Central memory CD4-positive, alpha-beta T cell (primary cell): Measurements from ENCODE around the gene RC3H1.
"Not testable (repeated sequence)": the region's sequence is repeated elsewhere in the genome, so short reads cannot be mapped to it uniquely, and the experiment has no call there.

ENCODE experiments used
- DNase-seq: peaks from one replicate; pipeline ENCODE4 v3.0.0; 2022

Gene RC3H1

GRCh38 chr1:173946380-173946921, 75.7 kb downstream of the RC3H1 start:
- DNase-seq = no peak

- DNase-seq = no peak
These were observed 85.1 kb downstream of the RC3H1 start for GRCh38 chr1:173937062-173937461.

- no peak for DNase-seq
These were observed 87.7 kb downstream of the RC3H1 start for GRCh38 chr1:173934440-173934839.

DNA sequence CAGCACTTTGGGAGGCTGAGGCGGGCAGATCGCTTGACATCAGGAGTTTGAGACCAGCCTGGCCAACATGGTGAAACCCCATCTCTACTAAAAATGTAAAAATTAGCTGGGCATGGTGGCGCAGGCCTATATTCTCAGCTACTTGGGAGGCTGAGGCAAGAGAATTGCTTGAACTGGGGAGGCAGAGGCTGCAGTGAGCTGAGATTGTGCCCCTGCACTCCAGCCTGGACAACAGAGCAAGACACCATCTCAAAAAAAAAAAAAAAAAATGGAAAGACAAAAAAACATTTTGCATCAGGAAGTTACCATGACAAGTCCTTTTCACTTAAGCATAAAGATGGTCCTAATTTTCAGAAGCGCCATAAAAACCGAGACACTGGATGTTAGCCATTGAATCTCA, 91.6 kb downstream of the RC3H1 start:
- DNase-seq = not testable (repeated sequence)

- DNase-seq = no peak
These were observed 96.6 kb downstream of the RC3H1 start for GRCh38 chr1:173925306-173926242.

DNA sequence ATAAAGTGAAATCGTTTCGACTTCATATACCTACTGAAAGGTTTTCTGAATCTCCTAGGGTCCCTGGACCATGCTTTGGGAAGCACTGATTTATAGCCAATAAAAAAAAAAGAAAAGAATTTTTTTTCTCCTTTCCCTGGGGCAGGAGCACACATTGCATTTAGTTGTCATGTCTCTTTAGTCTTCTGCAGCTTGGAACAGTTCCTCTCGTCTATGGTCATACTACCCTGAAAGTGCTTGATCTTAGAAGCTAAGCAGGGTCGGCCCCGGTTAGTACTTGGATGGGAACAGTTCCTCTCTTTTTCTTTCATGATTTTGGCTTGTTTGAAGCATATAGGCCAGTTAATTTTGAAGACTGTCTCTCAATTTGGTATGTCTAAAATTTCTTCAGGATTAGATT, 101.3 kb downstream of the RC3H1 start:
- DNase-seq = no peak

DNA sequence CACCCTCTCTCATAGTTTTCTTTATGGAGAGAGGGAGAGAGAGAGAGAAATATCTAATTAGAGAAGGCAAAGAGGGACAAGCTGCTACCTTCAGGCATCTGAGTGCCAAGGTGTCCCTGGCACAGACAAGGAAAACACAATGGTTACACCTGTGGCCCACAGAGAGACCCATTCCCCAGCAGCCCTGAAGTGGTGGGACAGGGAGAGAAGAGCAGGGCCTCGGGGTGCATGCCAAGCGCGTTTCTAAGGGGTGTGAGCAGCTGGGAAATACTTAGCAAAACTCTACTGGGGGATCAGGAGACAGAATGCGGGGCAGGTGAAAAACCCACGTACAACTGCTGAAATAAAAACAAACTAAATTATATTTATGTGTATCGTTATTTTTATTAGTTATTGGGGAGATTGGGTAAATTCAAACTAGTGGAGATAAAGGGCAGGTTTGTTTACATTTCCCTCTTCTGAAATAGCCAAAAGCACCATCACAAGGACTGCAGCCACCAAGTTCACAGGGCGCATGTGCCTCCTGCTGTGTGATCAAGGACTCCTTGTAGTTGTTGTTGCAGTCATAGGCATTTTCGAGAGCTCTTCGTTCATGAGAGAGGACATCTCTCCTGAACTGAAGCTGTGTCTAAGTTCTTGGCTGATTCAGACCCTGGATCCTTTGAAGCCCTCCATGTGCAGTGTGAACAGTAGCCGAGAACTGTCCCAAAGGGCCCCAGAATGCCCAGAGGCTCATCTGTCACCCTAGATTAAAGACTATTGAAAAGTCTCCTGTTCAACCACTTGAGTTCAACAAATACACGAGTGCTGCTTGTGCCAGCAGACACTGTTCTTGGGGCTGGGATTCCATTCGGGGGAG, 104.3 kb downstream of the RC3H1 start:
- DNase-seq = no peak

- no peak for DNase-seq
These were observed 105.0 kb downstream of the RC3H1 start, which contains the start of gene SERPINC1 for GRCh38 chr1:173917149-173917548. Gene SERPINC1 (minus strand): TSS chr1:173917327. CDS start chr1:173917259, 68 bp downstream.

DNA sequence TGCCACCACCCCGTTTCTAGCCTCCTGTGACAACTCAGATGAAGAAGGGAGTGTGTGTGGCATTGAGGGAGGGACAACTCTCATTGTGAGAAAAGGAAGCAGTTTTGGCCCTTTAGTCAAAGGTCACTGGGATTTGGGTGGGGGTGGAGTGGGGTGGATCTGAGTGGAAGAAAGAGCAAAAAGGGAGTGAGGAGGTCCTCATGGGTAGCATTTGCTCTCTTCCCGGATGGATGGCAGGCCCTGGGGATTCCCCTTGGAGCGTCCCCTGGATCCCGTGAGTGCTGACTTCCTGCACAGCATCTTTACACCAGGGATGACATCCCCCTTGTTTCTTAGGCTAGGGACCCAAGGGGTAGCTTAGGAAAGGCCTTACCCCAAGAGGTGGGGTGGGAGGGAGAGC, 105.5 kb downstream of the RC3H1 start:
- DNase-seq = no peak

DNA sequence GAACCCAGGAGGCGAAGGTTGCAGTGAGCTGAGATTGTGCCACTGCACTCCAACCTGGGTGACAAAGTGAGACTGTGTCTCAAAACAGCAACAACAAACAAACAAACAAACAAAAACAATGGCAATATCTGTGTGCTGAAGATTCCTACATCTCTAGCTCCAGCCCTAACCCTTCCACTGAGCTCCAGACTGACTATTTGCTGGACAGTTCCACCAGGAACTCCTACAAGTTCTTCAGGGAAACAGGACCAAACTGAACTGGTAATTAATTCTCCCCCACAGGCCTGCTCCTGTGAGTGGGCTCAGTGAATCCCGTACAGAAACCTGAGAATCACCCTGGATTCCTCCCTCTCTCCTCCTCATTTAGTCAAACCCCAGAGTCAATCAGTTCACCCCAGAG, 106.6 kb downstream of the RC3H1 start:
- DNase-seq = no peak

GRCh38 chr1:173914366-173914871, 107.7 kb downstream of the RC3H1 start:
- DNase-seq = no peak

DNA sequence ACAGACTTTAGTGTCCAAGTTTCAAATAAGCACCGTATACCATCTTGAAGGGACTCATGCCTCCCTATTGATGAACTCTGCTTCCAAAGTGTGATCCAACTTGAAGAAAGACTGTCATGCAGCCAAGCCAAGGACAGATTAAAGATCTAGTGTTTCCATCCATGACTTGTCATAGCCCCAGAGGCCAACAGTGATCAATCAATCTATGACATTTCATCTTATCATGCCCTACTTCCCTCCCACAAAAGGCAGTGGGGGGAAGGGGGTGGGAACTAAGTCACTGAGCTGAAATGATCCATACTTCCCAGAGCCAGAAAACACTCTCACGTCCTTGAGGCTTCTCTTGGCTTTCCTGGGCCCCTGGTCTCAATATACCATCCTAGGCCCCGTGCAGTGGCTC, 109.0 kb downstream of the RC3H1 start:
- no peak for DNase-seq

DNA sequence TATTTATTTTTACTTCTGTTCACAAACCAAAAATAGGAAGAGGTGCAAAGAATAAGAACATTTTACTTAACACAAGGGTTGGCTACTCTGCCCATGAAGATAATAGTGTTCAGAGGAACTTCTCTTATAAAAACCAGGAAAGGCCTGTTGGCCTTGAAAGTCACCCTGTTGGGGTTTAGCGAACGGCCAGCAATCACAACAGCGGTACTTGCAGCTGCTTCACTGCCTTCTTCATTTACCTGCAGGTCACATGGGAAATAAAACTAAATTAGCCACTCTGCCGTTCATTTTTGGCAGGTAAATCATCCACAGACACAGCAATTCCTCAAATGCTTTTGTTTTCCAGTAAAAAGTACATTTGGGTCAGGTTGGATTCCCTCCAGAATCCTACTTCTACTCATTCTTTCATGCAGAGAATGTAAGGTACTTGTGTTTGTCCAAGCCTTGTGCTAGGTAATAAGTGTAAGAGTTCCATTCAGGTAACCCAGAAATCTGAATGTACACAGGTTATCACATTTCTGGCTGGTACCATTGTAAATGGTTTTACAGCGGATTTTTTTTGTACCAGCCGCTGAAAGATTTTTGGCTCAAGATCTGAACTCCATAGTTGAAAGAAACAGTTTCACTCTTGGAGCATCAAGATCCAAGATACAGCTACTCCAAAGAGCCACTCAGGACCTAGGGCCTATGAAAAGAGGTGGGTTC, 118.2 kb downstream of the RC3H1 start:
- no peak for DNase-seq

DNA sequence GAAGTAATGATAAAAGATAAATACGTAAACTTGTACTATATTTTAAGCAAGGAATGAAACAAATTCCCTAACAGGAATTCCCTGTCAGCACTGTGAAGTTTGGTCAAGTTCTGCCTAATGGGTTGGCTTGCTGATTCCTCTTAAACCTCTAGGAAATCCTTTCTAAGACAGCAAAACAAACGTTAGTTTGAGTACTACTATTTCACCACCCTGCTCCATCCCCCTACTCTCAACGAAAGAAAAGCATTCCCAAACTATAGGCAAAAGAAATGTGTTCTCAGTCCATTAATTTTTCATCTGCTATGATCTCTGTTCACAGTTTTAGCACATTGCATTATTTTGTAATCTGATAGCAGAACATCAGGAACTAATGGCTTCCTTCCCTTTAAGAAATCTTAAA, 121.2 kb downstream of the RC3H1 start:
- DNase-seq = no peak

DNA sequence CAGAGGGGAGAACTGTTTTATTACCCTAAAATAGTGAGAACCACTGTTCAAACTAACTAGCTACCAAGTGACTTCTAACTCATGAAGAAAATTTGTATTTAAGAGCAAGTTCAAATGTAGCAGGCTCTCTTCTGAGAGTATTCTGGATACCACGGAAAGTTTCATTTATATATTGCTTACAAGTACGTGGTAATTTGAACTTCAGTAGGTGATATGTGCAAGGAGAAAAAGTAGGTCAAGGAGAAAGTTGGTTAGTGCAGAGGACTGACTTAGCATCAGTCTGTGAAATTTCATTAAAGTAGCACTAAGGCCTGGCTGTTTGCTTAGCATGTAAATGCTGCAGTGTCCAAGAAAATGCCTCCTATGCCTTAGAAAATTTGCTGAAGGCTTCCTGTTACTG, 121.7 kb downstream of the RC3H1 start:
- DNase-seq = no peak

DNA sequence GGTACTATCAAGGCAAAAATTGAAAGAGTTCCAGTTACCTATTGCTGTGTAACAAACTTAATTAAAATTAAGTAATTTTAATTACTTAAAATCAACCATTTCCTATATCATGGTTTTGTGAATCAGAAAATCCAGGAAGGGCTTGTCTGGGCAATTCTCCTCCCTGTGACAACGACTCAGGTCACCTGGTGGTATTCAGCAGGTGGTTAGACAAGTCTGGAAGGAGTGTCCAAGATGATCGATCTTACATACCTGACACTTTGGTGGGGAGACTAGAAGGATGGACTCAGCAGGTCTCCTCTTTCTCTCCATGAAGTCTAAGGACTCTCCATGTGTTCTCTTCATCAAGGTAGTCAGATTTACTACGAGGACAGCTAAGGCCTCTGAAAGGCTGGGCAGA, 128.0 kb downstream of the RC3H1 start:
- DNase-seq = no peak

DNA sequence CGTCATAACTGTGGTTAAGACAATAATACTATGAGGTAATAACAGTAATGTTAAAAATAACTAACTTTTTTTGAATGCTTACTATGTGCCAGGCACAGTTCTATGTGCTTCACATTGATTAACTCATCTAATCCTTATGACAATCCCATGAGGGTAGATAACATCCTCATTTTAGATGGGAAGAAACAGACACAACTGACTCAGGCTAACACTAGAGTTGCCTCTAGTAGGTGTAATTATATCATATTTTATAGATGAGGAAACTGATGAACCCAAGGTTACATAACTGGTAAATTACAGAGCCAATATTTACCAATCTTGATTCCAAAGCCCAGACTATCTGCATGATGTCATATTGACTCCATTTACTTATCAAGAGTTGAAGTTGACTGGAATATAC, 128.5 kb downstream of the RC3H1 start:
- no peak for DNase-seq

- no peak for DNase-seq
These were observed 132.3 kb downstream of the RC3H1 start for GRCh38 chr1:173889885-173890284.

DNA sequence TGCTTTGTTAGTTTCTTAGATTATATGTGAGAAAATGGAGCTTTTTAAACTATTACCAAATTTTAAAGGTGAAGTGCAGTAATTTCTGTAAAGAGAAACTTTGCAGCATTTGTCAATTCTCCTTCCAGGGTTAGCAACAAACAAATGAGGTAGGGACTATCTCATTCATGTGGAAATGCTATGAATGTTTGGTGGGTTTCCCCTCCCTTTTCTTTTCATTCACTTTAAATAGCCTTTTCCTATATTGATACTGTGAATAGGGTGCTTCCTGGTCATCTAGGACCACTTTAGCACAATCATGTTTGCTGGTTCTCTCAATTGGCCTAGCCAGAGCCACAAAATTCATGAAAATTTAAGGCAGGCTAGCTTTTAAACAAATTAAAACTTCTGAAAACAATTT, 133.4 kb downstream of the RC3H1 start:
- DNase-seq = no peak

- DNase-seq = no peak
These were observed 134.5 kb downstream of the RC3H1 start for GRCh38 chr1:173887627-173888026.

DNA sequence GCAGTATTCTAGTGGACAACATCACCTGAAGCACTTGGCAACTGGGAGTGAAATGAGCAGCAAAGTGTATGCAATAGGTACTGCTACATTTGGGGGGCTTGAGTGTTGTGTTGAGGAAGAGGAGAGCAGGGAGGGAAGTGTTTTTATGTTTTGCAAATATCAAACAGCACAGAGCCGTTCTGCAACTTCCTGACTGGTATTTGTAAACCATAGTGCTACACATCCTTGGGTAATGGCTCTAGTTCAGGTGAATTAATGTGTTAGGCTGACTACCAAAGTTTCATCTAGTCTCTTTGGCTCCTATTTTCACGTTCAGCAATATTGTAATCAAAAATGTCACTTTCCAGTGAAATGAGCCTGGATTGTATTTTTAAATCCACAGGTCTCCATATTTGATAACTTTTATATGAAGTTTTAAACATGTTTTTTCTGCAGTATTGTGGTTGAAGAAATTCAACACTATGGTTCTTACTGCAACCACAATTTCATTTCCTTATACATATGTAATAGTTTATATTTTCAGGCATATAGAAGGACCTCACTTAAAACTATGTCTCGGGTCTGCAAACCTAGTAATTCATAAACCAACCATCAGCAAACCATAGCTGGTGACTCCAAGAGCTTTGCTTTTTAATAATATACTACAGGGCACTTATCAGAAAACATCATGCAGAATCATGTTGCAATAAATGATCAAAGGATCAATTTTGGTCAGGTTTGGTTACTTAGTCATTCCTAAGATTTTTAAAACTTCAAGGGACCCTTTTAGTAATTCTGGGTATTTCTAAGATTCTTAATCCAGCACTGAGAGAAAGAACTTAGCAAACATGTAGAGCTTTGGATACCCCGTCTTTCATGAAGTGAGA, 135.2 kb downstream of the RC3H1 start:
- no peak for DNase-seq

GRCh38 chr1:173884701-173885100, 137.5 kb downstream of the RC3H1 start:
- DNase-seq = no peak
